HUES6 (cell line): ENCODE data around the gene MDGA2.

ENCODE experiments used
- H3K27ac ChIP-seq: 2 replicates; pipeline ENCODE4 v1.7.0; 2013; ENCODE audit warnings: low read depth, mild to moderate bottlenecking, low read length, inconsistent platforms
- H3K27me3 ChIP-seq: 2 replicates; pipeline ENCODE4 v1.6.1; 2013; ENCODE audit warnings: low read length; ENCODE audit not compliant: control insufficient read depth, insufficient read depth
- H3K36me3 ChIP-seq: 2 replicates; pipeline ENCODE4 v1.6.1; 2013; ENCODE audit warnings: low read length; ENCODE audit not compliant: control insufficient read depth, insufficient read depth
- H3K4me1 ChIP-seq: 2 replicates; pipeline ENCODE4 v1.6.1; 2013; ENCODE audit warnings: low read length; ENCODE audit not compliant: control insufficient read depth, insufficient read depth
- H3K4me3 ChIP-seq: 2 replicates; pipeline ENCODE4 v1.5.1; 2013; ENCODE audit warnings: low read depth, low read length
- H3K9ac ChIP-seq: one replicate; pipeline ENCODE4 v1.6.1; 2013; ENCODE audit warnings: mild to moderate bottlenecking, low read length
- H3K9me3 ChIP-seq: 2 replicates; pipeline ENCODE4 v1.6.1; 2013; ENCODE audit warnings: low read depth, low read length; ENCODE audit not compliant: control insufficient read depth, insufficient read depth

Gene MDGA2

DNA sequence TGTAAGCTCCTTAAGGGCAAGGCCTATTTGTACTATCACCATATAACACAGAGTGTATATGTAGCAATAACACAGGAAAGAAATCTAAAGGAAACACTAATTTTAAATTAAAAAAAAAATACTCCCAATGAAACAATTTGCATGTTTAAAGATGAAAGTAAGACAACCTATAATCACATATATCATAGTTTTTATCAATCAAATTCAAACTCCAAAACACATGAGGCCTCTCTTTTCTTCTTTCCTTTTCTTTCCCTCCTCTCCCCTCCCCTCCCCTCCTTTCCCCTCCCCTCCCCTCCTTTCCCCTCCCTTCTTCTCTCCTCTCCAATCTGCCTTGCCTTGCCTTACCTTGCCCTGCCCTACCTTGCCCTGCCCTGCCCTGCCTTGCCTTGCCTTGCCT, 618.0 kb downstream of the MDGA2 start:
- Histone ChIP-seq H3K4me1 (no peaks in the 10 kb centered on the region), H3K27ac (no peak overlapping the region), H3K9me3 (no peaks in the 10 kb centered on the region), H3K9ac (no peak overlapping the region), H3K36me3 (no peaks in the 10 kb centered on the region), H3K27me3 (no peaks in the 10 kb centered on the region), H3K4me3 (no peak overlapping the region)

DNA sequence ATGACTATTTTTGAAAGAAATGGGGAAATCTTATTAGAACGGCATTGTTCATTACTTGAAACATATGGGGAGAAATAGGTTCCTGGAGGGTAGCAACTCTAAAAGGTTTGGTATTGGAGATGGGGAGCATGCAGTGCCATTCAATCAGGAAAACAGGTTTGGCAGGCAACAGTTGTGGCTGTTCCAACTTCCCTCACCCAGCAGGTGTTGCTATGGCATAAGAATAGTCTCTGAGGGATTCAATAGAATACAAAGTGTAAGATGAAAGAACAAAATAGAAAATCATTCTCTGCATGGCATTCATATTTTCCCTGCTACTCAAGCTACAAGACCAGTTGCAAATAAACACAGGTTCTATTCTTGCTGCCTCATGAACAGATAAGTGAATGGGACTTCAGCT, 630.6 kb downstream of the MDGA2 start:
- no peak overlapping the region for H3K9ac ChIP-seq
- no peak overlapping the region for H3K4me3 ChIP-seq
- H3K9me3 ChIP-seq = no peaks in the 10 kb centered on the region

DNA sequence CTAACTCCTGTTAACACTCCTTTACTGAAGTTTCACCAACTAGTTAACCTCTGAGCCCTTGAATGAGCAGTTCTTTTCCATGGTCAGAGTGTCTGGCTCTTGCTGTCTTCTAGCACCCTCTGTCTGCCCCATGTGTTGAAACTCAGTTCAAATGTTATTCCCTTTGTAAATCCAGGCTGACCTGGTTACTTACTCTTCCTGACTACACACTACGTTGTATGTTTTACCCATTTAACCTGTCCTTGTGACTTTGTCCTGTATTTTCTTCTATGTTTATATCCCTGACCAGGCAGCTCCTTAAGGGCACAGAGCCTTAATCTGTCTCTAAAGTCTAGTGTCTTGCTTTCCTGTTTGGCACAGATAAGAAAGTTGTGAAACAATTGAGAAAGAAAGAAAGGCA, 634.9 kb downstream of the MDGA2 start:
- Histone ChIP-seq H3K9me3 (no peaks in the 10 kb centered on the region), H3K27me3 (no peaks in the 10 kb centered on the region), H3K9ac (no peak overlapping the region), H3K4me1 (peaks cover 6% of the 10 kb centered on the region), H3K4me3 (no peak overlapping the region), H3K27ac (no peak overlapping the region), H3K36me3 (no peaks in the 10 kb centered on the region)

More for the DNA sequence above, 630.6 kb downstream of the MDGA2 start:
- Histone ChIP-seq H3K4me1 (peaks cover 6% of the 10 kb centered on the region), H3K27ac (no peak overlapping the region; the same call in 1 of the 2 replicates), H3K36me3 (no peaks in the 10 kb centered on the region), H3K27me3 (no peaks in the 10 kb centered on the region)

DNA sequence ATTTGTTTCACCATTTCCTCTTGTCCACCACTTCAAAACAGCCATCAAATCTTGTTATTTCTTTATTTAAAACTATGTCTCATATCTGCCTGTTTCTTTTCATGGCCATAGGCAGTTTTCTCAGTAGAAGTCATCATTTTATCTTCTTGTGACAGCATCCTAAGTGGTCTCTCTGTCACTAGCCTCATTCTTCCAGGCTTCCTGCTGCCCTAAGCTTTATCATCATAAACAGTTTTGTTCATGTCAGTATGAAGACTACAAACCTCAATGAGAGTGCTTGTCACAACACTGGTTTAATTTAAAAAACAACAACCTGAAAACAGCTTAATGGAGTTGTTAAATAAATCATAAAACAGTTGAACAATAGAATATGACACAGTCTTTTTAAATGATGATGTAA, 636.1 kb downstream of the MDGA2 start:
- Histone ChIP-seq H3K27ac (no peak overlapping the region), H3K4me3 (no peak overlapping the region), H3K9ac (no peak overlapping the region), H3K4me1 (peaks cover 2% of the 10 kb centered on the region), H3K9me3 (no peaks in the 10 kb centered on the region), H3K36me3 (0 out of 2 replicates have a peak, but pooled peaks cover 3% of the 10 kb centered on the region), H3K27me3 (no peaks in the 10 kb centered on the region)

DNA sequence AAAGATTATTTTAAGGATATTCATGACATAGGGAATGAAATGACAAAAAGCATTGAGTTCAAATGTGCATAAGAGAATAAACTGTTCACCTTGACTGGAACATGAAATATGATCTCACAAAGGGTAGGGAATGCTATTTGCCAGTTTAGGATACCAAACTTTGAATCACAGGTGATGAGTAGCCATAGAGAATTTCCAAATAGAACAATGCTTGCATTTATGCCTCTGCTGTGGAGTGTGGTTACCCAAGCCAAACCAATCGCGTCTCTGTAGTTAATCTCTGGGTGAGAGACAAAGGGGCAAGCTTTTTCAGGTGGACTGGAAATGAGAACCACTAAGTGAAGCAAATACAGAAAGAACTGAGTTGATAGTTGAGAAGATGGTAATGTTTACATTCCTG, 652.7 kb downstream of the MDGA2 start:
- Histone ChIP-seq H3K36me3 (no peaks in the 10 kb centered on the region), H3K9ac (no peak overlapping the region), H3K27me3 (no peaks in the 10 kb centered on the region), H3K4me1 (no peaks in the 10 kb centered on the region), H3K9me3 (no peaks in the 10 kb centered on the region), H3K4me3 (no peak overlapping the region), H3K27ac (no peak overlapping the region)

DNA sequence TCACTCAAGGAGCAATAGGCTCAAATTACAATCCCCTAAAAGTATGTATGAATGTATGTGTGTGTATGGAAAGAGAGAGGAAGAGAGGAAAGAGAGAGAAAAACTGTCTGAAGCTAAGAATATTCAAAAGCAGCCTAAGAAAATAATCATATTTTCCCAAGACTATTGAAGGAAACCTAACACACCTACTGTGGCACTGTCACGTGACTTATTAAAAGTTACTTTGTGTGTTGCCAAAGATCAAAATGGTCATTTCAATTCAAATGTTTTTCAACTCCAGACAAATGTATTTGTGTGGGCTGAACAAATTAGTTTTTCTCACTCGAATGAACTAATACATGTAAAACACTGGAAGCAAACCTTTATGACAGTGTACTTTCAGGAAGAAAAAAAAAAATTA, 654.9 kb downstream of the MDGA2 start:
- Histone ChIP-seq H3K27ac (no peak overlapping the region), H3K4me3 (no peak overlapping the region), H3K9ac (no peak overlapping the region), H3K9me3 (no peaks in the 10 kb centered on the region), H3K27me3 (no peaks in the 10 kb centered on the region), H3K36me3 (no peaks in the 10 kb centered on the region), H3K4me1 (no peaks in the 10 kb centered on the region)

DNA sequence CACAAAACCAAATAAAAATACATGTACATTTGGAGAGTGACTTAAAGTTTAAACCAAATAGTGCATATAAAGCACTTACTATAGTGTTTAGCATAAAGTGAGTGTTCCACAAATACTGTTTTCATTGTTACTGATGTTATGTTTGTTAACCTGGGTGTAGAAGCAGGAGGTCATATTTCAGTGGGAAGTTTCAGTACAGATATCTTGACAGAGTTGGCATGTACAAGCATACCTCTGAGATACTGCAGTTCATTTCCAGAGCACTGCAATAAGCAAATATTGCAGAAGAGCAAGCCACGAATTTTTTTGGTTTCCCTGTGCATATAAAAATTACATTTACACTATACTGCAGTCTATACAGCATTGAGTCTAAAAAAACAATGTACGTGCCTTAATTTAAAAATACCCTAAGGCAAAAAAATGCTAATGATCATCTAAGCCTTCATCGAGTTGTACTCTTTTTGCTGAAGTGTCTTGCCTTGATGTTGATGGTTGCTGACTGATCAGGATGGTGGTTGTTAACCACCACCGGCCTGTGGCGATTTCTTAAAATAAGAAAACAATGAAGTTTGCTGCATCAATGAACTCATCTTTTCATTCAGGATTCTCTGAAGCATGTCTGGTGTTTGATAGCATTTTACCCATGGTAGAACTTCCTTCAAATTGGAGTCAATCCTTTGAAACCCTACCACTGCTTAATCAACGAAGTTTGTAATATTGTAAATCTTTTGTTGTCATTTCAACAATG, 662.7 kb downstream of the MDGA2 start:
- Histone ChIP-seq H3K9me3 (no peaks in the 10 kb centered on the region), H3K4me3 (no peak overlapping the region), H3K27ac (no peak overlapping the region), H3K27me3 (no peaks in the 10 kb centered on the region), H3K4me1 (peaks cover 7% of the 10 kb centered on the region), H3K36me3 (no peaks in the 10 kb centered on the region), H3K9ac (no peak overlapping the region)

DNA sequence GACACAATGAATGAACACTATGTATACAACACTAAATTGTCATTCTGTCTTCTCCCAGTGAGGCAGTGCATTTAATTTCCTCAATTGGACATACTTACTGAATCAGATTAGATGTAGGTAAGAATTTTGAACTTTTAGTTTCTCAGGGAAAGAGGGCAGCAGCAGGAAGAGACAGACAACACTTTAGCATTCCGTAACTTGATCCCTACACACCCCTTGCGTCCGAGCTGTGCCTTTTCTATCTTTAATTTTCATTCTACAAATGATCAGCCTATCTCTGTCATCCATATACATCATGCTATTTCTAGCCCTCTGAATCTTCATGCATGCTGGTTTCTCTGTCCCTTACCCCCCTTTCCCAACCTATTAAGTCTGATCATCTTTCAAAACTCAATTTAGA, 665.8 kb downstream of the MDGA2 start:
- Histone ChIP-seq H3K4me3 (no peak overlapping the region), H3K4me1 (peaks cover 7% of the 10 kb centered on the region), H3K36me3 (no peaks in the 10 kb centered on the region), H3K27me3 (no peaks in the 10 kb centered on the region), H3K27ac (no peak overlapping the region), H3K9me3 (no peaks in the 10 kb centered on the region), H3K9ac (no peak overlapping the region)

DNA sequence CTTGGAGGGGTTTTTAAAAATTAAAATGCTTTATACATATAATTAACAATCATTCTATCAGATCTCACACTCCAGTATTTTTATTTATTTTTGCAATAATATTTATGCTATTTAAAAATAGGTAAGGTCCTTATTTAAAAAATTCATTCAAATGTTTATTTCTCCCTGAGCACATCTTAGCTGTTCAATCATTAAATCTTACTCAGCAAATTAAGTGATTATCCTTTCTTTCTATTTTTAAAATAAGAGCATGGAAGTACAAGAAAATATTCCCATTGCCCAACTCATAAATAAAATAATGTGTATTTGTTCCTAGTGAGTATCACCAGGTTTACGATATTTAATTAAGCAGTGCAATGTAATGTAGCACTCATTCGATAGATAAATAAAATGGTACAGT, 666.7 kb downstream of the MDGA2 start:
- Histone ChIP-seq H3K36me3 (no peaks in the 10 kb centered on the region), H3K9ac (no peak overlapping the region), H3K9me3 (no peaks in the 10 kb centered on the region), H3K4me1 (peaks cover 7% of the 10 kb centered on the region), H3K4me3 (no peak overlapping the region), H3K27me3 (no peaks in the 10 kb centered on the region), H3K27ac (no peak overlapping the region)

DNA sequence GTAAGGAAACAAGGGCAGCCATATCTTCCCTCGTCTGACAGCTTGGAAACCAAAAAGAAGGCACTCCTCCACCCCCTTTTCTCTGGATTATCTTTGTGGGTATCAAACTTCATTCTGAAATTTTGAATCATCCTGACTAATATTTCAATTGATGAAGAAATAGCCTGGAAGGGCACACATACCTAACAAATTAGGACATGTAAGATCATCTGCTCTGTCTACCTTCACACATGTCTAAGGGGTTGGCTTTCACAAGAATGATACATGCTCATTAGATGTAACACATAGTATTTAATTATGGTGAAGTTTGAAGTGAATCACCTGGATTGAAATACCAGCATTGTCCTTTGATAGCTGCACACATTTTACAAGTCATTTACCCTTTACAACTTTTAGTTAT, 675.7 kb downstream of the MDGA2 start:
- Histone ChIP-seq H3K4me3 (no peak overlapping the region), H3K27ac (no peak overlapping the region), H3K4me1 (no peaks in the 10 kb centered on the region), H3K36me3 (no peaks in the 10 kb centered on the region), H3K27me3 (no peaks in the 10 kb centered on the region), H3K9me3 (no peaks in the 10 kb centered on the region), H3K9ac (no peak overlapping the region)

DNA sequence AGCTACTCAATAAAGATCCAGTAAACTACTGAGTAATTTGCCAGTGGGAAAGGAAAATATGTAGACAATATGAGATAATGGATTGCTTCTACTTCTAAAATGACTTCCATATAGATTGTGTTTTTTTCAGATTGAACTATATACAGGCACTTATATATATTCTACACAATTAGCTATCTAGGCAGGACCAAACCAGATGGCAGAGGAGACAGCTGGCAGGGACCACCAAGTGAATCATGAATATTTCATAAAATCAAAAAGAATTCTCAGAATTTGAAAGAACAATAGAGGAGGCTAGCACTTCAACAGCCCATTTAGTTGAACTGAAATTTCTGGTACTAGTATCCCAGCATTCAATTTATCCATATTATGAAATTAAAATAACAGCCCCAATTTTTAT, 685.8 kb downstream of the MDGA2 start:
- H3K27ac ChIP-seq = no peak overlapping the region
- no peak overlapping the region for H3K9ac ChIP-seq
- H3K4me1 ChIP-seq = no peaks in the 10 kb centered on the region
- no peak overlapping the region for H3K4me3 ChIP-seq
- no peaks in the 10 kb centered on the region for H3K9me3 ChIP-seq
- no peaks in the 10 kb centered on the region for H3K27me3 ChIP-seq
- H3K36me3 ChIP-seq = no peaks in the 10 kb centered on the region
